ENCODE data around the gene TARM1. TPM values are rescaled to one million over a fixed set of nuclear protein-coding genes. Genes with fewer than 3 reads are reported as not detected.

TARM1 gene
- total and polyA plus RNA-seq, 2 experiments from 2014 or later = not detected

GRCh38 chr19:54100561-54100960, 19.4 kb upstream of the TARM1 start, which contains the start of gene OSCAR:
TSS of gene OSCAR (minus strand) at chr19:54100803. CDS start at chr19:54100792, 11 bp downstream.
- peaks cover 25% of the 10 kb centered on the region for H3K27me3 ChIP-seq (ENCODE audit: insufficient read depth)
- H3K4me2 ChIP-seq = no peak within 1 kb of the TSS
- TF ChIP-seq NANOG (IDR thresholded peaks at IDR 0.05; ENCODE audit: borderline replicate concordance) (no peak), JUNB (IDR thresholded peaks at IDR 0.05; ENCODE audit: unreplicated experiment) (no peak), EZH2 (IDR thresholded peaks at IDR 0.05; ENCODE audit: low read depth, unreplicated experiment) (no peak), EZH2phosphoT487 (IDR thresholded peaks at IDR 0.05; ENCODE audit: unreplicated experiment) (no peak), STAT1 (IDR thresholded peaks at IDR 0.05; ENCODE audit: unreplicated experiment) (no peak), CREB1 (CRISPR knock-in tag; IDR thresholded peaks at IDR 0.05; ENCODE audit: low read depth) (no peak), ZNF114 (CRISPR knock-in tag; IDR thresholded peaks at IDR 0.05) (no peak), POLR2AphosphoS5 (IDR thresholded peaks at IDR 0.05; ENCODE audit: low read depth) (no peak), ETS1 (IDR thresholded peaks at IDR 0.05) (no peak), ZNF331 (CRISPR knock-in tag; IDR thresholded peaks at IDR 0.05; ENCODE audit: low read depth) (no peak)
- TF ChIP-seq, protein P1, sequence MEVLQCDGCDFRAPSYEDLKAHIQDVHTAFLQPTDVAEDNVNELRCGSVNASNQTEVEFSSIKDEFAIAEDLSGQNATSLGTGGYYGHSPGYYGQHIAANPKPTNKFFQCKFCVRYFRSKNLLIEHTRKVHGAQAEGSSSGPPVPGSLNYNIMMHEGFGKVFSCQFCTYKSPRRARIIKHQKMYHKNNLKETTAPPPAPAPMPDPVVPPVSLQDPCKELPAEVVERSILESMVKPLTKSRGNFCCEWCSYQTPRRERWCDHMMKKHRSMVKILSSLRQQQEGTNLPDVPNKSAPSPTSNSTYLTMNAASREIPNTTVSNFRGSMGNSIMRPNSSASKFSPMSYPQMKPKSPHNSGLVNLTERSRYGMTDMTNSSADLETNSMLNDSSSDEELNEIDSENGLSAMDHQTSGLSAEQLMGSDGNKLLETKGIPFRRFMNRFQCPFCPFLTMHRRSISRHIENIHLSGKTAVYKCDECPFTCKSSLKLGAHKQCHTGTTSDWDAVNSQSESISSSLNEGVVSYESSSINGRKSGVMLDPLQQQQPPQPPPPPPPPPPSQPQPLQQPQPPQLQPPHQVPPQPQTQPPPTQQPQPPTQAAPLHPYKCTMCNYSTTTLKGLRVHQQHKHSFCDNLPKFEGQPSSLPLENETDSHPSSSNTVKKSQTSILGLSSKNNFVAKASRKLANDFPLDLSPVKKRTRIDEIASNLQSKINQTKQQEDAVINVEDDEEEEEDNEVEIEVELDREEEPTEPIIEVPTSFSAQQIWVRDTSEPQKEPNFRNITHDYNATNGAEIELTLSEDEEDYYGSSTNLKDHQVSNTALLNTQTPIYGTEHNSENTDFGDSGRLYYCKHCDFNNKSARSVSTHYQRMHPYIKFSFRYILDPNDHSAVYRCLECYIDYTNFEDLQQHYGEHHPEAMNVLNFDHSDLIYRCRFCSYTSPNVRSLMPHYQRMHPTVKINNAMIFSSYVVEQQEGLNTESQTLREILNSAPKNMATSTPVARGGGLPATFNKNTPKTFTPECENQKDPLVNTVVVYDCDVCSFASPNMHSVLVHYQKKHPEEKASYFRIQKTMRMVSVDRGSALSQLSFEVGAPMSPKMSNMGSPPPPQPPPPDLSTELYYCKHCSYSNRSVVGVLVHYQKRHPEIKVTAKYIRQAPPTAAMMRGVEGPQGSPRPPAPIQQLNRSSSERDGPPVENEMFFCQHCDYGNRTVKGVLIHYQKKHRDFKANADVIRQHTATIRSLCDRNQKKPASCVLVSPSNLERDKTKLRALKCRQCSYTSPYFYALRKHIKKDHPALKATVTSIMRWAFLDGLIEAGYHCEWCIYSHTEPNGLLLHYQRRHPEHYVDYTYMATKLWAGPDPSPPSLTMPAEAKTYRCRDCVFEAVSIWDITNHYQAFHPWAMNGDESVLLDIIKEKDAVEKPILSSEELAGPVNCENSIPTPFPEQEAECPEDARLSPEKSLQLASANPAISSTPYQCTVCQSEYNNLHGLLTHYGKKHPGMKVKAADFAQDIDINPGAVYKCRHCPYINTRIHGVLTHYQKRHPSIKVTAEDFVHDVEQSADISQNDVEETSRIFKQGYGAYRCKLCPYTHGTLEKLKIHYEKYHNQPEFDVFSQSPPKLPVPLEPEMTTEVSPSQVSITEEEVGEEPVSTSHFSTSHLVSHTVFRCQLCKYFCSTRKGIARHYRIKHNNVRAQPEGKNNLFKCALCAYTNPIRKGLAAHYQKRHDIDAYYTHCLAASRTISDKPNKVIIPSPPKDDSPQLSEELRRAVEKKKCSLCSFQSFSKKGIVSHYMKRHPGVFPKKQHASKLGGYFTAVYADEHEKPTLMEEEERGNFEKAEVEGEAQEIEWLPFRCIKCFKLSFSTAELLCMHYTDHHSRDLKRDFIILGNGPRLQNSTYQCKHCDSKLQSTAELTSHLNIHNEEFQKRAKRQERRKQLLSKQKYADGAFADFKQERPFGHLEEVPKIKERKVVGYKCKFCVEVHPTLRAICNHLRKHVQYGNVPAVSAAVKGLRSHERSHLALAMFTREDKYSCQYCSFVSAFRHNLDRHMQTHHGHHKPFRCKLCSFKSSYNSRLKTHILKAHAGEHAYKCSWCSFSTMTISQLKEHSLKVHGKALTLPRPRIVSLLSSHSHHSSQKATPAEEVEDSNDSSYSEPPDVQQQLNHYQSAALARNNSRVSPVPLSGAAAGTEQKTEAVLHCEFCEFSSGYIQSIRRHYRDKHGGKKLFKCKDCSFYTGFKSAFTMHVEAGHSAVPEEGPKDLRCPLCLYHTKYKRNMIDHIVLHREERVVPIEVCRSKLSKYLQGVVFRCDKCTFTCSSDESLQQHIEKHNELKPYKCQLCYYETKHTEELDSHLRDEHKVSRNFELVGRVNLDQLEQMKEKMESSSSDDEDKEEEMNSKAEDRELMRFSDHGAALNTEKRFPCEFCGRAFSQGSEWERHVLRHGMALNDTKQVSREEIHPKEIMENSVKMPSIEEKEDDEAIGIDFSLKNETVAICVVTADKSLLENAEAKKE (CRISPR knock-in tag; IDR thresholded peaks at IDR 0.05) = no peak
- TF ChIP-seq, protein P2, sequence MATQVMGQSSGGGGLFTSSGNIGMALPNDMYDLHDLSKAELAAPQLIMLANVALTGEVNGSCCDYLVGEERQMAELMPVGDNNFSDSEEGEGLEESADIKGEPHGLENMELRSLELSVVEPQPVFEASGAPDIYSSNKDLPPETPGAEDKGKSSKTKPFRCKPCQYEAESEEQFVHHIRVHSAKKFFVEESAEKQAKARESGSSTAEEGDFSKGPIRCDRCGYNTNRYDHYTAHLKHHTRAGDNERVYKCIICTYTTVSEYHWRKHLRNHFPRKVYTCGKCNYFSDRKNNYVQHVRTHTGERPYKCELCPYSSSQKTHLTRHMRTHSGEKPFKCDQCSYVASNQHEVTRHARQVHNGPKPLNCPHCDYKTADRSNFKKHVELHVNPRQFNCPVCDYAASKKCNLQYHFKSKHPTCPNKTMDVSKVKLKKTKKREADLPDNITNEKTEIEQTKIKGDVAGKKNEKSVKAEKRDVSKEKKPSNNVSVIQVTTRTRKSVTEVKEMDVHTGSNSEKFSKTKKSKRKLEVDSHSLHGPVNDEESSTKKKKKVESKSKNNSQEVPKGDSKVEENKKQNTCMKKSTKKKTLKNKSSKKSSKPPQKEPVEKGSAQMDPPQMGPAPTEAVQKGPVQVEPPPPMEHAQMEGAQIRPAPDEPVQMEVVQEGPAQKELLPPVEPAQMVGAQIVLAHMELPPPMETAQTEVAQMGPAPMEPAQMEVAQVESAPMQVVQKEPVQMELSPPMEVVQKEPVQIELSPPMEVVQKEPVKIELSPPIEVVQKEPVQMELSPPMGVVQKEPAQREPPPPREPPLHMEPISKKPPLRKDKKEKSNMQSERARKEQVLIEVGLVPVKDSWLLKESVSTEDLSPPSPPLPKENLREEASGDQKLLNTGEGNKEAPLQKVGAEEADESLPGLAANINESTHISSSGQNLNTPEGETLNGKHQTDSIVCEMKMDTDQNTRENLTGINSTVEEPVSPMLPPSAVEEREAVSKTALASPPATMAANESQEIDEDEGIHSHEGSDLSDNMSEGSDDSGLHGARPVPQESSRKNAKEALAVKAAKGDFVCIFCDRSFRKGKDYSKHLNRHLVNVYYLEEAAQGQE (IDR thresholded peaks at IDR 0.05; ENCODE audit: unreplicated experiment) = no peak
- TF ChIP-seq, protein P3, sequence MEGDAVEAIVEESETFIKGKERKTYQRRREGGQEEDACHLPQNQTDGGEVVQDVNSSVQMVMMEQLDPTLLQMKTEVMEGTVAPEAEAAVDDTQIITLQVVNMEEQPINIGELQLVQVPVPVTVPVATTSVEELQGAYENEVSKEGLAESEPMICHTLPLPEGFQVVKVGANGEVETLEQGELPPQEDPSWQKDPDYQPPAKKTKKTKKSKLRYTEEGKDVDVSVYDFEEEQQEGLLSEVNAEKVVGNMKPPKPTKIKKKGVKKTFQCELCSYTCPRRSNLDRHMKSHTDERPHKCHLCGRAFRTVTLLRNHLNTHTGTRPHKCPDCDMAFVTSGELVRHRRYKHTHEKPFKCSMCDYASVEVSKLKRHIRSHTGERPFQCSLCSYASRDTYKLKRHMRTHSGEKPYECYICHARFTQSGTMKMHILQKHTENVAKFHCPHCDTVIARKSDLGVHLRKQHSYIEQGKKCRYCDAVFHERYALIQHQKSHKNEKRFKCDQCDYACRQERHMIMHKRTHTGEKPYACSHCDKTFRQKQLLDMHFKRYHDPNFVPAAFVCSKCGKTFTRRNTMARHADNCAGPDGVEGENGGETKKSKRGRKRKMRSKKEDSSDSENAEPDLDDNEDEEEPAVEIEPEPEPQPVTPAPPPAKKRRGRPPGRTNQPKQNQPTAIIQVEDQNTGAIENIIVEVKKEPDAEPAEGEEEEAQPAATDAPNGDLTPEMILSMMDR (conservative IDR thresholded peaks at IDR 0.05; ENCODE audit: low read depth in 2 of 2) = no peak
- DNase-seq (ENCODE audit: low spot score) (no peak), ATAC-seq (no peak)
- H3K9me3 Mint-ChIP-seq = no peaks in the 10 kb centered on the region; the same call in 1 of the 3 replicates
- H3K27ac ChIP-seq (ENCODE audit: low read depth) = no peak within 1 kb of the TSS
- peaks cover 8% of the 10 kb centered on the region for H3K4me1 Mint-ChIP-seq
- H3F3A ChIP-seq (replicated peaks; ENCODE audit: low read depth) = 0 out of 2 replicates have a peak, but pooled peaks cover 5% of the 10 kb centered on the region
- H3K9me2 ChIP-seq (ENCODE audit: insufficient read depth) = no peaks in the 10 kb centered on the region
- peaks cover 11% of the 10 kb centered on the region; the same call in 1 of the 2 replicates for H3K4me1 ChIP-seq (ENCODE audit: insufficient read depth)
- H3K4me3 ChIP-seq = no peak within 1 kb of the TSS
- H3K27ac Mint-ChIP-seq = no peak within 1 kb of the TSS
- H3K79me2 ChIP-seq (replicated peaks; ENCODE audit: insufficient read depth) = peaks cover 22% of the 10 kb centered on the region
- H3K36me3 Mint-ChIP-seq (ENCODE audit: low read depth) = peaks cover 4% of the 10 kb centered on the region
- no peaks in the 10 kb centered on the region for H3K36me3 ChIP-seq (ENCODE audit: insufficient read depth)
- H4K20me1 ChIP-seq (replicated peaks; ENCODE audit: insufficient read depth) = peaks cover 4% of the 10 kb centered on the region; the same call in 1 of the 2 replicates
- peak within 1 kb of the TSS; percentile 56; the same call in 2 of the 3 replicates for H3K4me3 Mint-ChIP-seq
- H3K27me3 Mint-ChIP-seq (ENCODE audit: insufficient read depth, low read depth, poor library complexity) = peaks cover 29% of the 10 kb centered on the region
- H2AFZ ChIP-seq = no peak within 1 kb of the TSS

Data from GM23338 (cell line).